GM12875 (cell line): ENCODE measurements around the gene CCR3.

Experiments used
- H3K4me3 ChIP-seq: one replicate; pipeline ENCODE4 v1.5.1; 2011; ENCODE audit warnings: low read depth, low read length, control low read depth
- CTCF ChIP-seq: IDR thresholded peaks from 2 replicates; pipeline ENCODE4 v1.5.1; 2011; ENCODE audit warnings: low read depth, mild to moderate bottlenecking, control low read depth, inconsistent platforms, low read length, moderate library complexity, borderline replicate concordance; ENCODE audit not compliant: insufficient read depth

CCR3 gene

GRCh38 chr3:46242120-46242519 is at the start of gene CCR3:
Gene CCR3 (plus strand): TSS chr3:46242460. CDS start chr3:46265159, 22,699 bp downstream.
- no peak for TF ChIP-seq CTCF
- no peak within 1 kb of the TSS for H3K4me3 ChIP-seq

GRCh38 chr3:46192939-46193338 is 49.3 kb upstream of the CCR3 start:
- no peak overlapping the region for H3K4me3 ChIP-seq
- no peak for TF ChIP-seq CTCF

GRCh38 chr3:46193436-46193835 is 48.8 kb upstream of the CCR3 start:
- no peak for TF ChIP-seq CTCF
- no peak overlapping the region for H3K4me3 ChIP-seq

- no peak for TF ChIP-seq CTCF
- no peak overlapping the region for H3K4me3 ChIP-seq
Measured at GRCh38 chr3:46194868-46195553, 47.2 kb upstream of the CCR3 start.

GRCh38 chr3:46196261-46196957 is 45.9 kb upstream of the CCR3 start:
- no peak overlapping the region for H3K4me3 ChIP-seq
- TF ChIP-seq CTCF: no peak

- no peak overlapping the region for H3K4me3 ChIP-seq
- no peak for TF ChIP-seq CTCF
Measured at GRCh38 chr3:46200211-46200610, 42.0 kb upstream of the CCR3 start.

- no peak for TF ChIP-seq CTCF
- H3K4me3 ChIP-seq: no peak overlapping the region
Measured at GRCh38 chr3:46200790-46201189, 41.5 kb upstream of the CCR3 start.
